IPS-18a (cell line): ENCODE measurements around the gene SND1.

Experiments
- H3K27ac ChIP-seq: one replicate; pipeline ENCODE4 v1.5.1; 2013; ENCODE audit warnings: low read length
- H3K27me3 ChIP-seq: one replicate; pipeline ENCODE4 v1.6.1; 2013; ENCODE audit warnings: mild to moderate bottlenecking, low read length; ENCODE audit not compliant: control insufficient read depth, insufficient read depth
- H3K36me3 ChIP-seq: one replicate; pipeline ENCODE4 v1.6.1; 2013; ENCODE audit warnings: low read depth, low read length; ENCODE audit not compliant: control insufficient read depth
- H3K4me1 ChIP-seq: one replicate; pipeline ENCODE4 v1.6.1; 2013; ENCODE audit warnings: low read depth, low read length; ENCODE audit not compliant: control insufficient read depth
- H3K4me3 ChIP-seq: one replicate; pipeline ENCODE4 v1.5.1; 2013; ENCODE audit warnings: low read length
- H3K9ac ChIP-seq: one replicate; pipeline ENCODE4 v1.6.1; 2013; ENCODE audit warnings: mild to moderate bottlenecking, low read length, moderate library complexity
- H3K9me3 ChIP-seq: one replicate; pipeline ENCODE4 v1.6.1; 2013; ENCODE audit warnings: low read depth, low read length; ENCODE audit not compliant: control insufficient read depth

Gene SND1

GRCh38 chr7:127713758-127714157, 61.8 kb downstream of the SND1 start:
- H3K36me3 ChIP-seq = peaks cover 52% of the 10 kb centered on the region
- no peaks in the 10 kb centered on the region for H3K4me1 ChIP-seq

GRCh38 chr7:127715272-127715671, 63.3 kb downstream of the SND1 start:
- peaks cover 41% of the 10 kb centered on the region for H3K36me3 ChIP-seq

More at GRCh38 chr7:127713758-127714157, 61.8 kb downstream of the SND1 start:
- Histone ChIP-seq H3K4me3 (no peak overlapping the region), H3K27me3 (no peaks in the 10 kb centered on the region), H3K27ac (no peak overlapping the region), H3K9me3 (peaks cover 8% of the 10 kb centered on the region), H3K9ac (no peak overlapping the region)

GRCh38 chr7:127715901-127716300, 63.9 kb downstream of the SND1 start:
- Histone ChIP-seq H3K9me3 (peaks cover 5% of the 10 kb centered on the region), H3K4me3 (no peak overlapping the region), H3K9ac (no peak overlapping the region), H3K4me1 (no peaks in the 10 kb centered on the region), H3K36me3 (peaks cover 42% of the 10 kb centered on the region), H3K27ac (no peak overlapping the region), H3K27me3 (no peaks in the 10 kb centered on the region)

More at GRCh38 chr7:127715272-127715671, 63.3 kb downstream of the SND1 start:
- H3K4me3 ChIP-seq = no peak overlapping the region
- H3K9me3 ChIP-seq = peaks cover 8% of the 10 kb centered on the region
- no peak overlapping the region for H3K27ac ChIP-seq
- no peak overlapping the region for H3K9ac ChIP-seq
- no peaks in the 10 kb centered on the region for H3K4me1 ChIP-seq
- no peaks in the 10 kb centered on the region for H3K27me3 ChIP-seq

- Histone ChIP-seq H3K4me3 (no peak overlapping the region), H3K9ac (no peak overlapping the region), H3K27ac (no peak overlapping the region), H3K36me3 (peaks cover 53% of the 10 kb centered on the region), H3K27me3 (no peaks in the 10 kb centered on the region), H3K9me3 (no peaks in the 10 kb centered on the region), H3K4me1 (no peaks in the 10 kb centered on the region)
These were observed 65.7 kb downstream of the SND1 start for GRCh38 chr7:127717502-127718339.

- Histone ChIP-seq H3K9me3 (no peaks in the 10 kb centered on the region), H3K36me3 (peaks cover 51% of the 10 kb centered on the region), H3K27me3 (no peaks in the 10 kb centered on the region), H3K4me1 (no peaks in the 10 kb centered on the region), H3K9ac (no peak overlapping the region), H3K4me3 (no peak overlapping the region), H3K27ac (no peak overlapping the region)
These were observed 66.3 kb downstream of the SND1 start for GRCh38 chr7:127718340-127718679.

- H3K9me3 ChIP-seq = no peaks in the 10 kb centered on the region
- no peak overlapping the region for H3K27ac ChIP-seq
- H3K36me3 ChIP-seq = peaks cover 31% of the 10 kb centered on the region
- H3K4me1 ChIP-seq = peaks cover 40% of the 10 kb centered on the region
- no peak overlapping the region for H3K9ac ChIP-seq
- peaks cover 35% of the 10 kb centered on the region for H3K27me3 ChIP-seq
- no peak overlapping the region for H3K4me3 ChIP-seq
These were observed 74.5 kb downstream of the SND1 start for GRCh38 chr7:127726476-127726875.

- H3K4me1 ChIP-seq = peaks cover 31% of the 10 kb centered on the region
- no peaks in the 10 kb centered on the region for H3K9me3 ChIP-seq
- H3K27me3 ChIP-seq = peaks cover 15% of the 10 kb centered on the region
- H3K4me3 ChIP-seq = no peak overlapping the region
- H3K9ac ChIP-seq = no peak overlapping the region
- H3K27ac ChIP-seq = no peak overlapping the region
- peaks cover 20% of the 10 kb centered on the region for H3K36me3 ChIP-seq
These were observed 78.8 kb downstream of the SND1 start for GRCh38 chr7:127730658-127731276.

GRCh38 chr7:127731431-127732080, 79.6 kb downstream of the SND1 start:
- Histone ChIP-seq H3K27me3 (peaks cover 13% of the 10 kb centered on the region), H3K36me3 (peaks cover 20% of the 10 kb centered on the region), H3K4me1 (peaks cover 23% of the 10 kb centered on the region), H3K9ac (no peak overlapping the region), H3K9me3 (no peaks in the 10 kb centered on the region), H3K27ac (no peak overlapping the region), H3K4me3 (no peak overlapping the region)

GRCh38 chr7:127732306-127732705, 80.3 kb downstream of the SND1 start:
- Histone ChIP-seq H3K9ac (no peak overlapping the region), H3K27ac (no peak overlapping the region), H3K4me1 (peaks cover 16% of the 10 kb centered on the region), H3K9me3 (no peaks in the 10 kb centered on the region), H3K36me3 (peaks cover 23% of the 10 kb centered on the region), H3K4me3 (no peak overlapping the region), H3K27me3 (peaks cover 13% of the 10 kb centered on the region)

- Histone ChIP-seq H3K4me1 (peaks cover 10% of the 10 kb centered on the region), H3K9ac (no peak overlapping the region), H3K9me3 (no peaks in the 10 kb centered on the region), H3K27ac (no peak overlapping the region), H3K4me3 (no peak overlapping the region), H3K27me3 (no peaks in the 10 kb centered on the region), H3K36me3 (peaks cover 15% of the 10 kb centered on the region)
These were observed 82.0 kb downstream of the SND1 start for GRCh38 chr7:127733986-127734385.

- H3K4me3 ChIP-seq = no peak overlapping the region
- H3K9me3 ChIP-seq = no peaks in the 10 kb centered on the region
- H3K9ac ChIP-seq = no peak overlapping the region
- H3K27ac ChIP-seq = no peak overlapping the region
- H3K36me3 ChIP-seq = peaks cover 15% of the 10 kb centered on the region
- no peaks in the 10 kb centered on the region for H3K27me3 ChIP-seq
- H3K4me1 ChIP-seq = peaks cover 18% of the 10 kb centered on the region
These were observed 84.5 kb downstream of the SND1 start for GRCh38 chr7:127736511-127736910.
